Measurements from ENCODE around the gene AKAP6. TPM values are rescaled to one million over a fixed set of nuclear protein-coding genes. Genes with fewer than 3 reads are reported as not detected.

The AKAP6 gene
- polyA plus RNA-seq, 1 donor, result 8.5 TPM

GRCh38 chr14:32524609-32525375 lies 195.7 kb downstream of the AKAP6 start:
- no CpG with 5 or more reads among the region's 3 CpGs for WGBS (ENCODE audit: insufficient coverage, low lambda C conversion rate)
- H3K9me3 ChIP-seq (ENCODE audit: control insufficient read depth, low read depth, low read length), result no peaks in the 10 kb centered on the region
- no peak overlapping the region for H3K4me3 ChIP-seq (ENCODE audit: low read length)
- DNase-seq, result no peak
- no peak overlapping the region for H3K27ac ChIP-seq (ENCODE audit: low read length)
- no peaks in the 10 kb centered on the region for H3K36me3 ChIP-seq (ENCODE audit: control insufficient read depth, insufficient read depth, low read length)
- no peaks in the 10 kb centered on the region for H3K4me1 ChIP-seq (ENCODE audit: control insufficient read depth, insufficient read depth, low read length)
- H3K27me3 ChIP-seq (ENCODE audit: control insufficient read depth, insufficient read depth, low read length), result no peaks in the 10 kb centered on the region

- H3K9me3 ChIP-seq (ENCODE audit: control insufficient read depth, low read depth, low read length), result no peaks in the 10 kb centered on the region
- H3K4me1 ChIP-seq (ENCODE audit: control insufficient read depth, insufficient read depth, low read length), result no peaks in the 10 kb centered on the region
- no peak overlapping the region for H3K27ac ChIP-seq (ENCODE audit: low read length)
- no peak for DNase-seq
- no peak overlapping the region for H3K4me3 ChIP-seq (ENCODE audit: low read length)
- no peaks in the 10 kb centered on the region for H3K27me3 ChIP-seq (ENCODE audit: control insufficient read depth, insufficient read depth, low read length)
- WGBS (ENCODE audit: insufficient coverage, low lambda C conversion rate), result 83% methylated on average over 2 of the region's 2 CpGs
- no peaks in the 10 kb centered on the region for H3K36me3 ChIP-seq (ENCODE audit: control insufficient read depth, insufficient read depth, low read length)
Observed at GRCh38 chr14:32525591-32525990, 196.5 kb downstream of the AKAP6 start.

GRCh38 chr14:32530800-32531199 lies 201.7 kb downstream of the AKAP6 start:
- no peak overlapping the region for H3K4me3 ChIP-seq (ENCODE audit: low read length)
- H3K27ac ChIP-seq (ENCODE audit: low read length), result no peak overlapping the region
- no peaks in the 10 kb centered on the region for H3K4me1 ChIP-seq (ENCODE audit: control insufficient read depth, insufficient read depth, low read length)
- H3K9me3 ChIP-seq (ENCODE audit: control insufficient read depth, low read depth, low read length), result no peaks in the 10 kb centered on the region
- no peaks in the 10 kb centered on the region for H3K27me3 ChIP-seq (ENCODE audit: control insufficient read depth, insufficient read depth, low read length)
- no peak for DNase-seq
- WGBS (ENCODE audit: insufficient coverage, low lambda C conversion rate), result no CpG with 5 or more reads among the region's 1 CpG
- no peaks in the 10 kb centered on the region for H3K36me3 ChIP-seq (ENCODE audit: control insufficient read depth, insufficient read depth, low read length)

GRCh38 chr14:32531942-32532515 lies 202.9 kb downstream of the AKAP6 start:
- Histone ChIP-seq H3K4me3 (ENCODE audit: low read length) (no peak overlapping the region), H3K27ac (ENCODE audit: low read length) (no peak overlapping the region), H3K4me1 (ENCODE audit: control insufficient read depth, insufficient read depth, low read length) (no peaks in the 10 kb centered on the region), H3K27me3 (ENCODE audit: control insufficient read depth, insufficient read depth, low read length) (no peaks in the 10 kb centered on the region), H3K9me3 (ENCODE audit: control insufficient read depth, low read depth, low read length) (no peaks in the 10 kb centered on the region), H3K36me3 (ENCODE audit: control insufficient read depth, insufficient read depth, low read length) (no peaks in the 10 kb centered on the region)
- 100% methylated on average over 1 of the region's 2 CpGs for WGBS (ENCODE audit: insufficient coverage, low lambda C conversion rate)
- DNase-seq, result no peak

GRCh38 chr14:32534145-32534544 lies 205.0 kb downstream of the AKAP6 start:
- Histone ChIP-seq H3K27ac (ENCODE audit: low read length) (no peak overlapping the region), H3K4me3 (ENCODE audit: low read length) (no peak overlapping the region), H3K9me3 (ENCODE audit: control insufficient read depth, low read depth, low read length) (no peaks in the 10 kb centered on the region), H3K36me3 (ENCODE audit: control insufficient read depth, insufficient read depth, low read length) (peaks cover 2% of the 10 kb centered on the region), H3K4me1 (ENCODE audit: control insufficient read depth, insufficient read depth, low read length) (no peaks in the 10 kb centered on the region), H3K27me3 (ENCODE audit: control insufficient read depth, insufficient read depth, low read length) (no peaks in the 10 kb centered on the region)
- WGBS (ENCODE audit: insufficient coverage, low lambda C conversion rate), result 100% methylated on average over 1 of the region's 3 CpGs
- DNase-seq, result no peak

GRCh38 chr14:32536175-32536574 lies 207.1 kb downstream of the AKAP6 start:
- DNase-seq, result no peak
- H3K9me3 ChIP-seq (ENCODE audit: control insufficient read depth, low read depth, low read length), result no peaks in the 10 kb centered on the region
- 100% methylated on average over 1 of the region's 2 CpGs for WGBS (ENCODE audit: insufficient coverage, low lambda C conversion rate)

GRCh38 chr14:32537166-32537565 lies 208.1 kb downstream of the AKAP6 start:
- H3K27me3 ChIP-seq (ENCODE audit: control insufficient read depth, insufficient read depth, low read length), result no peaks in the 10 kb centered on the region
- no peak for DNase-seq
- no peaks in the 10 kb centered on the region for H3K9me3 ChIP-seq (ENCODE audit: control insufficient read depth, low read depth, low read length)
- H3K4me3 ChIP-seq (ENCODE audit: low read length), result no peak overlapping the region
- H3K27ac ChIP-seq (ENCODE audit: low read length), result no peak overlapping the region
- WGBS (ENCODE audit: insufficient coverage, low lambda C conversion rate), result 74% methylated on average over 2 of the region's 4 CpGs
- no peaks in the 10 kb centered on the region for H3K4me1 ChIP-seq (ENCODE audit: control insufficient read depth, insufficient read depth, low read length)
- peaks cover 2% of the 10 kb centered on the region for H3K36me3 ChIP-seq (ENCODE audit: control insufficient read depth, insufficient read depth, low read length)

More at GRCh38 chr14:32536175-32536574, 207.1 kb downstream of the AKAP6 start:
- Histone ChIP-seq H3K36me3 (ENCODE audit: control insufficient read depth, insufficient read depth, low read length) (peaks cover 2% of the 10 kb centered on the region), H3K4me3 (ENCODE audit: low read length) (no peak overlapping the region), H3K27ac (ENCODE audit: low read length) (no peak overlapping the region), H3K27me3 (ENCODE audit: control insufficient read depth, insufficient read depth, low read length) (no peaks in the 10 kb centered on the region), H3K4me1 (ENCODE audit: control insufficient read depth, insufficient read depth, low read length) (no peaks in the 10 kb centered on the region)

GRCh38 chr14:32542507-32542906 lies 213.4 kb downstream of the AKAP6 start:
- 57% methylated on average over 1 of the region's 3 CpGs for WGBS (ENCODE audit: insufficient coverage, low lambda C conversion rate)
- no peaks in the 10 kb centered on the region for H3K9me3 ChIP-seq (ENCODE audit: control insufficient read depth, low read depth, low read length)
- H3K27me3 ChIP-seq (ENCODE audit: control insufficient read depth, insufficient read depth, low read length), result no peaks in the 10 kb centered on the region
- DNase-seq, result no peak
- H3K4me1 ChIP-seq (ENCODE audit: control insufficient read depth, insufficient read depth, low read length), result peaks cover 4% of the 10 kb centered on the region
- H3K36me3 ChIP-seq (ENCODE audit: control insufficient read depth, insufficient read depth, low read length), result no peaks in the 10 kb centered on the region
- no peak overlapping the region for H3K4me3 ChIP-seq (ENCODE audit: low read length)
- H3K27ac ChIP-seq (ENCODE audit: low read length), result no peak overlapping the region

- H3K9me3 ChIP-seq (ENCODE audit: control insufficient read depth, low read depth, low read length), result no peaks in the 10 kb centered on the region
- H3K4me3 ChIP-seq (ENCODE audit: low read length), result no peak overlapping the region
- no peaks in the 10 kb centered on the region for H3K27me3 ChIP-seq (ENCODE audit: control insufficient read depth, insufficient read depth, low read length)
- H3K4me1 ChIP-seq (ENCODE audit: control insufficient read depth, insufficient read depth, low read length), result peaks cover 4% of the 10 kb centered on the region
- WGBS (ENCODE audit: insufficient coverage, low lambda C conversion rate), result no CpG with 5 or more reads among the region's 4 CpGs
- no peaks in the 10 kb centered on the region for H3K36me3 ChIP-seq (ENCODE audit: control insufficient read depth, insufficient read depth, low read length)
- DNase-seq, result no peak
- H3K27ac ChIP-seq (ENCODE audit: low read length), result no peak overlapping the region
Observed at GRCh38 chr14:32545095-32545494, 216.0 kb downstream of the AKAP6 start.

GRCh38 chr14:32545506-32546210 lies 216.6 kb downstream of the AKAP6 start:
- no peak overlapping the region for H3K27ac ChIP-seq (ENCODE audit: low read length)
- no peaks in the 10 kb centered on the region for H3K27me3 ChIP-seq (ENCODE audit: control insufficient read depth, insufficient read depth, low read length)
- peaks cover 4% of the 10 kb centered on the region for H3K4me1 ChIP-seq (ENCODE audit: control insufficient read depth, insufficient read depth, low read length)
- H3K36me3 ChIP-seq (ENCODE audit: control insufficient read depth, insufficient read depth, low read length), result no peaks in the 10 kb centered on the region
- WGBS (ENCODE audit: insufficient coverage, low lambda C conversion rate), result 0% methylated on average over 1 of the region's 10 CpGs
- H3K9me3 ChIP-seq (ENCODE audit: control insufficient read depth, low read depth, low read length), result no peaks in the 10 kb centered on the region
- no peak for DNase-seq
- no peak overlapping the region for H3K4me3 ChIP-seq (ENCODE audit: low read length)

Data from large intestine (tissue), 3 donors.